Measurements from ENCODE around the gene SAMD14.

SAMD14 gene

GRCh38 chr17:50148226-50149090 is 18.5 kb upstream of the SAMD14 start:
- in situ Hi-C loops (cut with MboI; ENCODE audit: low sequenced_read_pairs) = no loop called here

DNA sequence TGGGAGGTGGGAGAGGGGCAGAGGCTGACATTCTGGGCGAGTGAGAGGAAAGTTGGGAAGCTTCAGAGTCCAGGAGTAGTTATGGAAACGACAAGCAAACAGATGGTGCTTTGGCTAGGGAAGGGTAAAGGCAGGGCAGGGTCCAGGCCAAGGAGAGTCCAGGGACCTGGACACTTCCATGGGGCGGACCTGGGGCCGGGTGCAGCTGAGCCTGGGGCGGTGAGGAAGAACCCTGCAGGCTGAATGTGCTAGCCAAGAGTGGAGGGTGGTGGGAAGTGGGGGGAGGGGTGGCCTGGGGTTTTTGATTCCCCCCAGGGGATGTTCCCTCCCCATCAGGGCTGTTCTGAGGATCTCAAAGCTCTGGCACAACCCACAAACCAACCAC is 17.9 kb upstream of the SAMD14 start:
- in situ Hi-C loops (cut with MboI; ENCODE audit: low sequenced_read_pairs) = no loop called here

DNA sequence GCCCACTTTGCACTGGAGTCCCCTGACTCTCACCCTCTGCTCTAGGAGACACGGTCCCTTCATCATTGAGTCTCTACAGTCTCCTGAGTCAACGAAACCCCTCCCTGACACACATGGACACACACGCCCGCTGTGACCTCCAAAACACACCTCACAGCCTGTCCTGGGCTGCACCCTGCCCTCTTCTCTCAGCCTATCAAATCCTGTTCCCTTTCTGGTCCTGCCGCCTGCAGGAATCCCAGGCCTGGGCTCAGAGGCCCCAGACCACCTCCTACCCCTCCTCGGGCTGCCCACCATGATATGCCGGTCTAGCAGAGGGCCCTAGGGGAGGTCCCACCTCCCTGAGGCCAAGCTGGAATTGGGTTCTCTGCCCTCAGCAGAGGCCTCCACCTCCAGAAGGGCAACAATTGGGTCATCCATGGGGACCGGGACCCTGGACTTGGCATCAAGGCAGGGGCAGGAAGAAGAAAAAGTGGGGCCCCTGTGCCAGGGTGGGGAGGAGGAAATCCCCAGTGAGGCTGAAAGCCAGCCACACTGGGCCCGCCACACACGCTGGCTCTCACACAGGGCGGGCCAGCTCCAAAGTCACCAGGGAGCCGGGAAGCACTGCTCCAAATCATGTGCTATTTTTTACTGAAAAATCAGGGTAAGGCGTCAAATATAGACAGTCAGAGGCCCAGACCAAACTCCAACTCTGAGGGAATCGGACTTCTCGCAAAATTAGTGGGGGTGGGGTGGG is 17.1 kb upstream of the SAMD14 start:
- in situ Hi-C loops (cut with MboI; ENCODE audit: low sequenced_read_pairs) = no loop called here

DNA sequence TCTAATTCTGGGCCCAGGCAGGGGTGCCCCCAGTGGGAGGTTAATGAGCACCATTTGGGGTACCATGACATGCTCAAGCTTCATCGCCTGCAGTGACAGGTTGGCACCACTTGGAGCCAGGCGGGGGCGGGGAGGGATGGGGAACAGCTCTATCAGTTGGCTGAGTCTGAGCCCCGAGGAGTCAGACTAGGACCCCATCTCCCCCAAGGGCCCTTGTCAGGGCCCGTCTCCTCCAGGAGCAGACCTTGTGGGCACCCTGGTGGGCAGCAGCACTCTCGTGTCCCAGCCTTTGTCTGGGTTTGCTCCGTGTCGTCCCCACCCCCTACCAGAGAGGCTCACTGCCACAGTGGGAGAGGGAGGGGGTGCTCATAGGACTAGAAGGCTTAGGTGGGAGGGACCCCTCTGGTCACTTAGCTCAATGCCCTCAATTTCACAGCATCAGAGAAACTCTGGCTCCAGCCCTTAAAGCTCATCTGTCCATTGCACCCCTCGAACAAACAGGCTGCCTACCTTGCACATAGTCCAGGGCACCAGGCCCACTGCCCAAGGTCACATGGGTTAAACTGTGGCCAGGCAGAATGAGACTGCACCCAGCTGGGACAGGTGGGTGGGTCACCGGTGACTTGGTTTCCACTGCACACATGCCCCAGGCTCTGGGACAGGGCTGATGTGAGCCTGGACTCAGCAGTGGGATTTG is 16.4 kb upstream of the SAMD14 start:
- in situ Hi-C loops (cut with MboI; ENCODE audit: low sequenced_read_pairs) = no loop called here

- in situ Hi-C loops (cut with MboI; ENCODE audit: low sequenced_read_pairs) = no loop called here
These were observed 15.7 kb upstream of the SAMD14 start for GRCh38 chr17:50145532-50146229.

- in situ Hi-C loops (cut with MboI; ENCODE audit: low sequenced_read_pairs) = no loop called here
These were observed 15.0 kb upstream of the SAMD14 start for GRCh38 chr17:50144845-50145531.

DNA sequence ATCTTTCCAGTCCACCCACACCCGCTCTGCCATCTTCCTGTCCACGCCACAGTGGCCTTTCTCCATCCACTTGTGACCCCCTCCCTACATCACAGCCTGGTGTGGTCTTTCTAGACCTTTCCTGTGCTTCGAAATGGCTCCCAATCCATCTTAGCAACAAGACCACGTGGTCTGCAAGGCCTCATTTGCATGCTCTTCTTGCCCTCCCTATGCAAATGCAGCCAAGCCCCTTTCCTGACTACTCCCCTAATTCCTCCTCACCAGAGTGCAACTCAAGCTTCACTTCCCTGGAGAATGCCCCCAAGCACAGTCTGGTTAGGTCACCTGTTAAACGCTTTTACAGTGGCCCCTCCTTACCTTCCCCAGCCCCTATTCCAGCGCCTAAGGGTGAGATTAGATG is 14.4 kb upstream of the SAMD14 start:
- in situ Hi-C loops (cut with MboI; ENCODE audit: low sequenced_read_pairs) = no loop called here

- in situ Hi-C loops (cut with MboI; ENCODE audit: low sequenced_read_pairs) = no loop called here
These were observed 13.7 kb upstream of the SAMD14 start for GRCh38 chr17:50143461-50144176.

DNA sequence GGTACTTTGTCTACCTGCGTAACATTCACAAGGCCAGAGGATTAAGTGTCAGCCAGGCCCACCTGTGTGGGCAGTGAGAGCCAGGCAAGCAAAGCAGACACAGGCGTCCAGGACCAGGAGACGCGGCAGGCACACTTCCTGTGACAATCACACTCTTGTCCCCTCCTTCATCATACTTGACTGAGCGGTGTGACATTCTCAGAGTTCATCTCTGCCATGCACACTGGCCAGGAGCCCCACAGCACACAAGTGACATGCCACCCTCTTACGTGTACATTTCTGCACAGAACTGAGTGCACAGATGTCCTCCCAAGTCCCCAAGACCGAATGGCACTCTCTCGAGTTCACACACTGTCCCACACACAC is 11.8 kb upstream of the SAMD14 start:
- in situ Hi-C loops (cut with MboI; ENCODE audit: low sequenced_read_pairs) = no loop called here

DNA sequence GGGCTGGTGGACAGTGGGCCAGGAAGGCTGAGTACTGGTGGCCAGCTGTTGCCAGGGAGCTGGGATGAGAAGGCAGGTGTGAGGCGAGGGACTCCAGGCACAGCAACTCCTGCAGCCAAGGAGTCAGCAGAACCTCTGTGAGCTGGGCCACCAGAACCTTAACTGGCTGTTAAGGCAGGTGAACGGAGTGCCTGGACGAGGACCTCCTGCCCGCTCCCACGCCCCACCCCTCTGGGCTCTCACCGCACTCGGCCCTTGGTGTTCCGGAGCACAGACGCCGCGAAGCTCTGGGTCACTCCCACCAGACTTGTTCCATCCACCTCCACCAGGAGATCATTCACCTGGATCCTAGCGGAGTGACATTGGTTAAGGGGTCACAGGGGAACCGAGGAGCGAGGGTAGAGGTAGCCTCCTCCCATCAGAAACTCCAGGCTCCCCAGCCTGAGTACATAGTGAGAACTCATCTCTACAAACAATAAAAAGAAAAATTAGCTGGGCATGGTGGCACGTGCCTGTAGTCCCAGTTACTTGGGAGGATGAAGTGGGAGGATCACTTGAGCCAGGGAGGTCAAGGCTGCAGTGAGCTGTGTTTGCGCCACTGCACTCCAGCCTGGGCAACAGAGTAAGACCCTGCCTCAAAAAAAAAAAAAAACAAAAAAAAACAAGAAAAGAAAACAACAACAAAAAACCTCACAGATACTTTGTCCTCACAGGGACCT is 11.2 kb upstream of the SAMD14 start:
- in situ Hi-C loops (cut with MboI; ENCODE audit: low sequenced_read_pairs) = no loop called here

GRCh38 chr17:50139950-50140885 is 10.3 kb upstream of the SAMD14 start:
- in situ Hi-C loops (cut with MboI; ENCODE audit: low sequenced_read_pairs) = no loop called here

GRCh38 chr17:50139185-50139783 is 9.3 kb upstream of the SAMD14 start:
- in situ Hi-C loops (cut with MboI; ENCODE audit: low sequenced_read_pairs) = no loop called here

DNA sequence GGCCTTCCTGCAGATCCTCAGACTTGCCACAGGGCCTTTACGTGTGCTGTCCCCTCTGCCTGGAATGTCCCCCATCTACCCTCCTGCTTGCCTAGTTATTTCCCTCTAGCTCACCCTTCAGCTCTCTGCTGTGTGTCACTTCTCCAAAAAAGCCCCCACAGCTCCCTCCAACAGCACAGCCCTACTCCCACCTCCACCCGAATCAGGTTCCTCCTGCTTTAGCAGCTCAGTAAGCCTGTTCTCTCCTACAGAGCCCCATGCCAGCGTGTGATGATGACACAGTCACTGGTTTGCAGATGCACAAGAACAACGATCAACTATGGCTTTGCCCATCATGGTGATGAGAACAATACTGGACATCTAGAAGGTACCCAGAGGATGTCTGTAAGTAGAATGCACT is 7.1 kb upstream of the SAMD14 start:
- in situ Hi-C loops (cut with MboI; ENCODE audit: low sequenced_read_pairs) = no loop called here

GRCh38 chr17:50136096-50136687 is 6.2 kb upstream of the SAMD14 start:
- in situ Hi-C loops (cut with MboI; ENCODE audit: low sequenced_read_pairs) = no loop called here

GRCh38 chr17:50135316-50136095 is 5.5 kb upstream of the SAMD14 start:
- in situ Hi-C loops (cut with MboI; ENCODE audit: low sequenced_read_pairs) = no loop called here

DNA sequence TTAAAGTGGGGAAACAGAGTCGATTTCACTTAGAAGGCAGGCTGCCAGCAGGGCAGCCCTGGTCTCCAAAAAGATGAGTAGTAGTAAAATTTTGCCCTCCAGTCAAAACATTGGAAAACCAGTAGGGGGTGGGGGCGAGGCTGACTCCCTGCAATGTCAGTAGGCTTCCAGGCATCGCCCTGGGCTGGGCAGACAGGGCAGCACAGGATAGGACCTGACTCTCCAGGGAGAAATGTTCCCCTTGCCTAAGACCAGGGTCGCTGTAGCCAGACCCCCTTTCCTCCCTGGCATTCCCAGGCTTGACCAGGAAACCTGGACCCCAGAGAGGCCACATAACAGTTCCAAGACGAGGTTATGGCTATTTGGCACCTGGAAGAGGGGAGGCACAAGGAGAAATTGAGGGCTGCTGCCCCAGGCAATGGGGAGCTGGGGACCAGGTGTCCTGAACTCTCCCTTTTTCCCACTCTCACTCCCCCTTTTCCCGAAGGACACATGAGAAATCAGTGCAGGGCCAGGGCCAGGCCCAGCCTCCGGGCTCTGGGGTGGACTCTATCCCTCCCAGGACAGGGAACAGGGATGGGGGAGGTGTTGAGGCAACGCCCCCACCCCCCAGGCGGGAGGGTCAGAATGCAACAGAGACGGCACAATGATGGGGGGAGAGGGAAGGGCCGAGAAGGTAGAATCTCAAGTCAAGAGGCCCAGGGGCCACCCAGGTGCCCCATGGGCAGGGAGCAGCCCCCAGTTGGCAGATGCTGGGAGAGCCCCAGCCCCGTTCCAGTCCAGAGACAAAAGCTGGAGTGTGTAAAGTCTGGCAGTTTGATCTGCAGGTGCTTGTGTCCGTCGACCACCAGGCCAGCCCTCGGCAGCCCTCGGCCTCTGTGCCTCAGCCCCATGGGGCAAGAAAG is 4.5 kb upstream of the SAMD14 start:
- in situ Hi-C loops (cut with MboI; ENCODE audit: low sequenced_read_pairs) = no loop called here

Measured in hTERT RPE-1 (cell line).